BJ (cell line): ENCODE results near the gene AP2M1. TPM values are rescaled to one million over a fixed set of nuclear protein-coding genes. Genes with fewer than 3 reads are reported as not detected.

Experiments used
- CTCF ChIA-PET: fragments of 350-600 bp; formaldehyde crosslinking; extraction: SDS; loops from one replicate; lab custom pipeline; 2021; ENCODE audit warnings: antibody characterized with exemption, inconsistent platforms; lab: Yijun Ruan, JAX
- POLR2A ChIA-PET: fragments of 300-600 bp; sonication (Branson Sonifier 250); formaldehyde crosslinking; extraction: SDS; loops from one replicate; lab custom pipeline; 2021; ENCODE audit warnings: antibody characterized with exemption; lab: Charles Lee
- DNase-seq: peaks from one replicate; pipeline ENCODE4 v3.0.0-alpha.2; 2011; ENCODE audit warnings: low read depth
- H3K27me3 ChIP-seq: 2 replicates; pipeline ENCODE4 v1.6.0; 2011; ENCODE audit warnings: low read length; ENCODE audit not compliant: control insufficient read depth, insufficient read depth
- H3K36me3 ChIP-seq: 2 replicates; pipeline ENCODE4 v1.5.1; 2011; ENCODE audit warnings: low read length; ENCODE audit not compliant: control insufficient read depth, insufficient read depth
- H3K4me3 ChIP-seq: 2 replicates; pipeline ENCODE4 v1.5.1; 2011; ENCODE audit warnings: low read depth, mild to moderate bottlenecking, control low read depth, low read length
- polyA plus RNA-seq: library from polyadenylated mRNA; depleted of rRNA; stranded (reverse); fragments of >200 nt; gene quantifications from 2 replicates; pipeline ENCODE4 v1.2.3, GENCODE V29; 2011
- TF ChIP-seq, protein P1 (sequence below): IDR thresholded peaks from 2 replicates; pipeline ENCODE4 v1.5.1; 2011; ENCODE audit warnings: low read depth, mild to moderate bottlenecking, control low read depth, inconsistent platforms, low read length, moderate library complexity; ENCODE audit not compliant: insufficient read depth

AP2M1 gene
- polyA plus RNA-seq, 1 experiment = 1,761 TPM

DNA sequence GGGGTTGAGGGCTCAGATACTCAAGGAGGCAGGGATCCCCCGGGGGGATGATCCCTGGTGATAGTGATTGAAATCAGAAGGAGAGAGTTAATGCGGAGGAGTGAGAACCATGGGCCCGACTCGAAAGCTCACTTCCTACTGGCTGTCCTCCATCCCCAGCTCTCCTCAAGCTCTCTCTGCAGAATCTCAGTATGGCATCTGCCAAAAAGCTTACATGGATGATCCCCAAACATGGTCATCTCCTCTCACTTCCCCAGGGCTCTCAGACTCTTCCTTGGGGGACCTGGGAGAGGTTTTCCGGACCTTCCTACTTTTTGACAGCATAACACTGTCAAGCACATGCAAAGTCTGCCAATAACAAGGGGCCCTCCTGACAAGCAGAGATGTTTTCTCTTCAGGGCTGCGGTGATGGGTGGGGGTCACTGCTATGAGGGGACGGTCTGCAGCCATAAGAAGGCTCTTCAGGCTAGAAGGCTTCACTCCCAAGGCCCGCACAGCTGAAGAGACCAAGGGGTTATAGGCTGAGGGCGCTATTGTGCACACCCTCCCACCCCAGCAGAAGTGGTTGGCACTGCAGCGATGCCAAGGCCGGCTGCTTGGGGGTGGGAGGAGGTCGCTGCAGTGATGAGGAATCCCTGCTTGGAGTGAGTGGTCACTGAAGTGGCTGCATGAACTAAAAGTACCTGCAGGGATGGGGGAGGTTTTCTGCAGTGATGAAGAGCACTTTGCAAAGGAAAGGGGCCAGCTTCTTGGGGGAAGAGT is 53.9 kb downstream of the AP2M1 start:
- TF ChIP-seq, protein P1, sequence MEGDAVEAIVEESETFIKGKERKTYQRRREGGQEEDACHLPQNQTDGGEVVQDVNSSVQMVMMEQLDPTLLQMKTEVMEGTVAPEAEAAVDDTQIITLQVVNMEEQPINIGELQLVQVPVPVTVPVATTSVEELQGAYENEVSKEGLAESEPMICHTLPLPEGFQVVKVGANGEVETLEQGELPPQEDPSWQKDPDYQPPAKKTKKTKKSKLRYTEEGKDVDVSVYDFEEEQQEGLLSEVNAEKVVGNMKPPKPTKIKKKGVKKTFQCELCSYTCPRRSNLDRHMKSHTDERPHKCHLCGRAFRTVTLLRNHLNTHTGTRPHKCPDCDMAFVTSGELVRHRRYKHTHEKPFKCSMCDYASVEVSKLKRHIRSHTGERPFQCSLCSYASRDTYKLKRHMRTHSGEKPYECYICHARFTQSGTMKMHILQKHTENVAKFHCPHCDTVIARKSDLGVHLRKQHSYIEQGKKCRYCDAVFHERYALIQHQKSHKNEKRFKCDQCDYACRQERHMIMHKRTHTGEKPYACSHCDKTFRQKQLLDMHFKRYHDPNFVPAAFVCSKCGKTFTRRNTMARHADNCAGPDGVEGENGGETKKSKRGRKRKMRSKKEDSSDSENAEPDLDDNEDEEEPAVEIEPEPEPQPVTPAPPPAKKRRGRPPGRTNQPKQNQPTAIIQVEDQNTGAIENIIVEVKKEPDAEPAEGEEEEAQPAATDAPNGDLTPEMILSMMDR = no peak
- DNase-seq = no peak
- CTCF ChIA-PET = interaction anchor here (0.9 to 5.4 kb wide), 28 partner anchors 10 to 332 kb away, joined by 3 to 54 read pairs (median 6); partner anchors contain the start of genes ABCC5, ABCF3, CAMK2N2 and EEF1AKMT4
- H3K36me3 ChIP-seq = no peaks in the 10 kb centered on the region
- peaks cover 44% of the 10 kb centered on the region for H3K27me3 ChIP-seq
- H3K4me3 ChIP-seq = no peak overlapping the region
- POLR2A ChIA-PET = no interaction called here

DNA sequence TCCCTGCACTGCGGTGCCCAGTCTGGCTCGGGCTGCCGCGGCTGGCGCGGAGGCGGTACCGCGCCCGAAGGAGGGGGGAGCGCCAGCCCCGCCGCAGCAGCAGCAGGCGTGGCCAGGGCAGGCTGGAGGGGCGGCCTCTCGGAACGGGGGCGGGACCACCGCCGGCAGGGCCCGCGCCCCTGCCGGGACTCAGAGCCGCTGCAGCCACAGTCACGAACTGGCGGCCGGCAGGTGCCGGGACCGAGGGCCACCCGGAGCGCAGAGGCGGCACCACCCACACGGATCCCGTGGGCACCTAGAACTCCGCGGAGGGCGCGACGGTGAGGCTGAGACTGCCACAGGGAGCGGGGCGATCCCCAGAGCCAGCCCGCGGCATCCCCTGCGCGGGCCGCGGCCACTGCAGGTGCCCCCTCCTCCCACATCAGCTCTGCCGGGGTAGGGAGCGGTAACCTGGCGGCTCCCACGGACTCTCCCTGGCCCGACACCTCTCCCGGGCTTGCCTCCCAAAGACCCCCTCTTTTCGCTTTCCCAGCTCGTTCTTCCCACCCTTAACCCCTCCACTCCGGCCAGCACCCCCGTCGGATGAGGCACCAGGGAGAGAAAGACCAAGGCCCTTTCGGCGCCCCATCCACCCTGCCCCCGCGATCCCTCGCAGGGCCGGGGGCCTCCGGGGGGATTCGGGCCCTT is 54.9 kb downstream of the AP2M1 start, which contains the start of gene VWA5B2:
TSS of gene VWA5B2 (plus strand) at position 192 of the 687 bp plus-strand sequence. CDS start 944 bp downstream, outside the sequence.
- Histone ChIP-seq H3K4me3 (peak within 1 kb of the TSS; percentile 25), H3K36me3 (no peaks in the 10 kb centered on the region), H3K27me3 (peaks cover 42% of the 10 kb centered on the region)
- no peak for DNase-seq
- ChIA-PET POLR2A (no interaction called here), CTCF (interaction anchor here (0.6 to 5.4 kb wide), 5 partner anchors 8 to 178 kb away, joined by 3 to 54 read pairs (median 3); no protein-coding TSS in a partner anchor)
- TF ChIP-seq, protein P1 = no peak

DNA sequence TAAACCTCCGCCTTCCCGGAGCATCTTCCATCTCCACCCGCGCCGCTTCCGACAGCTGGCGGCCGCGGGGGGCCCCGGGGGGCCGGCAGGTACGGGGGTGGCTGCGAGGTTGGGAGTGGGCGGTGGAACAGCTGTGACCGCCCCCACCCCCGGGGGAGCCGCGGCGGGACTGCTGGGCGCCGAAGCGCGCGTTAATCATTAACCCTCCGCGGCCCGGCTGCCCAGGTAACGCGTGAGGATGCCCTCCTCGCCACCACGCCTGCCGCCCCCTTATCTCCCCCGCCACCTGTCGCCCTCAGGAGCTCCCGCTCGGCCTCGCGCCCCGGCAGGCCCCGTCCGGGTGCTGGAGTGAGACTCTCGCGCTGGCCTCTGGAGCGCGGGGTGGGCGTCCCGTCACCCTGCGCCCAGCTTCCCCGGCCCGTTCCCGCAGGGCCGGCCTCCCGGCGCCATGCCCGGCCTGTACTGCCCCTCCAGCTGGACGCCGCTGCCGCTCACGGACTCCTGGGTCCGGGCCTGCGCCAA is 55.5 kb downstream of the AP2M1 start:
- CTCF ChIA-PET = interaction anchor here (0.6 to 1.1 kb wide), 2 partner anchors 8 to 20 kb away, joined by 3 read pairs; no protein-coding TSS in a partner anchor
- DNase-seq = no peak
- H3K27me3 ChIP-seq = peaks cover 42% of the 10 kb centered on the region
- H3K4me3 ChIP-seq = no peak overlapping the region
- no peaks in the 10 kb centered on the region for H3K36me3 ChIP-seq
- TF ChIP-seq, protein P1 = no peak
- POLR2A ChIA-PET = no interaction called here

DNA sequence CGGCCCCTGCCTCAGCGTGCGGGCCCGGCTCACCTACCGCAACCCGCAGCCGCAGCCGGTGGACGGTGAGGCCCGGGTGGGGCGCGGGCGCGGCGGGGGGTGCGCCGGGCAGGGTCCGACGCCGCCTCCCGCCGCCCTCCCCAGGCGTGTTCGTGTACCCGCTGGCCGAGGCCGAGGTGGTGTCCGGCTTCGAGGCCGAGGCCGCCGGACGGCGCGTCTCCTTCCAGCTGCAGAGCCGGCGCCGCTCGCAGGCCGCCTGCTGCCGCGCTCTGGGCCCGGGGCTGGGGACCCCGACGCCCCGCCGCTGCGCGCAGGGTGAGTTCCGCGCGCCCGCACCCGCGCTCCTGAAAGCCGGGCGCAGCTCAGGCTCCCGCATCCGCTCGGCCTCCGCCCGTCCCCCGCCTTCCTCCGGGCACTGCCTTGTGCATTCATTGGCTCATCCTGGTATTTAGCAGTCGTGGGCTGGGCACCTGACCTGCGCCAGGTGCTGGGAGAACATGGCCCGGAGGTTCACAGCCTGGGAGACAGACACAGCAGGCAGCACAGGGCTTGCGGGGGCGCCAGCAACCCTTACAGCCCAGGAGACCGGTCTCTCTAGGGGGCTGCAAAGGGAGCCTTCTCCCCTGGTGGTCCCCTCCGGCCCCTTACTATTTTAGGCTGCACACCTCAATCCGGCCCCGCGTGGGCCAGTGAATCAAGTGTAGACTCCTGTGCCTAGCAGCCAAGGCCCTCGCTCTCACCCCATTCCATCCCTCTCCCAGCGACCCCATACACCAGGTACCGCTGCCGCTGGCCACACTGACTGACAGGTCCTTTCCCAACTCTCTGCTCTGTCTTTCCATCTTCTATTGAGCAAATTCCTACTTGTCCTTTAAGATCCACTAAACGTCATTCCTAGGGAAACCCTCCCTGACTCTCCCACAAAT is 56.2 kb downstream of the AP2M1 start:
- Histone ChIP-seq H3K36me3 (no peaks in the 10 kb centered on the region), H3K27me3 (peaks cover 42% of the 10 kb centered on the region), H3K4me3 (no peak overlapping the region)
- DNase-seq = no peak
- POLR2A ChIA-PET = no interaction called here
- TF ChIP-seq, protein P1 = no peak
- CTCF ChIA-PET = interaction anchor here (0.6 to 1.1 kb wide), 2 partner anchors 9 to 19 kb away, joined by 3 read pairs; no protein-coding TSS in a partner anchor
